Common myeloid progenitor, CD34-positive (primary cell): ENCODE measurements around the gene NELL1.

ENCODE experiments used
- CTCF ChIA-PET: fragments of 350-600 bp; sonication (Branson Sonifier 250); formaldehyde crosslinking; loops from one replicate; lab custom pipeline; 2021; ENCODE audit warnings: antibody characterized with exemption; lab: Charles Lee
- POLR2A ChIA-PET: fragments of 350-600 bp; sonication (Branson Sonifier 250); formaldehyde crosslinking; loops from one replicate; lab custom pipeline; 2021; ENCODE audit warnings: antibody characterized with exemption; lab: Charles Lee
- DNase-seq, 3 donors: peaks; one replicate each; pipeline versions ENCODE4 v3.0.0 to v3.0.0-alpha.2; 2013
- H3K27ac ChIP-seq, 2 experiments: 1 replicate in 1 of 2; 2 replicates in 1 of 2; pipeline ENCODE4 v1.7.0; 2013; ENCODE audit warnings: inconsistent platforms in 2 of 2, low read length in 2 of 2, mild to moderate bottlenecking in 2 of 2, low read depth in 1 of 2, moderate library complexity in 1 of 2; ENCODE audit not compliant: severe bottlenecking in 2 of 2, insufficient read depth in 1 of 2, poor library complexity in 1 of 2
- H3K27me3 ChIP-seq, 5 experiments: replicated peaks in 2 of 5; 1 replicate in 3 of 5; 2 replicates in 2 of 5; pipeline versions ENCODE4 v1.6.1 to v1.7.0; 2013; ENCODE audit warnings: low read length in 4 of 5, mild to moderate bottlenecking in 2 of 5, moderate library complexity in 2 of 5, inconsistent platforms in 1 of 5; ENCODE audit not compliant: insufficient read depth in 5 of 5, control insufficient read depth in 4 of 5
- H3K36me3 ChIP-seq, 4 experiments: 1 replicate in 2 of 4; 2 replicates in 2 of 4; pipeline versions ENCODE4 v1.6.1 to v1.7.0; 2013; ENCODE audit warnings: low read length in 3 of 4, control low read depth in 1 of 4, mild to moderate bottlenecking in 1 of 4; ENCODE audit not compliant: control insufficient read depth in 4 of 4, insufficient read depth in 4 of 4
- H3K4me1 ChIP-seq, 4 experiments: 1 replicate in 3 of 4; 2 replicates in 1 of 4; pipeline versions ENCODE4 v1.6.1 to v1.7.1; 2013; ENCODE audit warnings: low read length in 3 of 4, mild to moderate bottlenecking in 3 of 4, control low read depth in 1 of 4, inconsistent platforms in 1 of 4, moderate library complexity in 1 of 4; ENCODE audit not compliant: control insufficient read depth in 4 of 4, insufficient read depth in 4 of 4; ENCODE audit errors: control extremely low read depth in 1 of 4
- H3K4me3 ChIP-seq, 7 experiments: 1 replicate in 4 of 7; 2 replicates in 3 of 7; pipeline versions ENCODE4 v1.5.1 to v1.7.0; 2013; ENCODE audit warnings: mild to moderate bottlenecking in 7 of 7, low read length in 6 of 7, moderate library complexity in 6 of 7, inconsistent platforms in 2 of 7, low read depth in 2 of 7, control low read depth in 1 of 7; ENCODE audit not compliant: insufficient read depth in 4 of 7, control insufficient read depth in 1 of 7; ENCODE audit errors: extremely low read depth in 1 of 7
- H3K9me3 ChIP-seq, 5 experiments: 1 replicate in 4 of 5; 2 replicates in 1 of 5; pipeline versions ENCODE4 v1.6.1 to v1.7.1; 2013; ENCODE audit warnings: low read length in 4 of 5, mild to moderate bottlenecking in 2 of 5, inconsistent platforms in 1 of 5, low read depth in 1 of 5, moderate library complexity in 1 of 5; ENCODE audit not compliant: control insufficient read depth in 4 of 5, insufficient read depth in 2 of 5; ENCODE audit errors: control extremely low read depth in 1 of 5
- WGBS: methylation state at CpG from one replicate; pipeline ENCODE4 v1.1.5; 2013; ENCODE audit not compliant: insufficient coverage; 5-methylcytosine and 5-hydroxymethylcytosine counted together

The NELL1 gene

GRCh38 chr11:20933086-20933485 is 263.7 kb downstream of the NELL1 start:
- H3K4me1 ChIP-seq = no peaks in the 10 kb centered on the region
- no peaks in the 10 kb centered on the region for H3K36me3 ChIP-seq
- H3K27ac ChIP-seq = no peak overlapping the region
- CTCF ChIA-PET = no interaction called here
- no peaks in the 10 kb centered on the region for H3K27me3 ChIP-seq
- POLR2A ChIA-PET = no interaction called here
- DNase-seq = no peak
- no peaks in the 10 kb centered on the region for H3K9me3 ChIP-seq
- WGBS = 82% methylated on average over 3 of the region's 3 CpGs
- no peak overlapping the region for H3K4me3 ChIP-seq

GRCh38 chr11:20933958-20934357 is 264.6 kb downstream of the NELL1 start:
- DNase-seq = no peak
- no CpG with 5 or more reads among the region's 3 CpGs for WGBS
- H3K9me3 ChIP-seq = no peaks in the 10 kb centered on the region
- no peak overlapping the region for H3K4me3 ChIP-seq
- H3K27ac ChIP-seq = no peak overlapping the region
- H3K27me3 ChIP-seq = no peaks in the 10 kb centered on the region
- CTCF ChIA-PET = no interaction called here
- POLR2A ChIA-PET = no interaction called here
- no peaks in the 10 kb centered on the region for H3K36me3 ChIP-seq
- H3K4me1 ChIP-seq = no peaks in the 10 kb centered on the region

- no peak overlapping the region for H3K27ac ChIP-seq
- no peak overlapping the region for H3K4me3 ChIP-seq
- H3K4me1 ChIP-seq = no peaks in the 10 kb centered on the region
- H3K9me3 ChIP-seq = no peaks in the 10 kb centered on the region
- no peaks in the 10 kb centered on the region for H3K36me3 ChIP-seq
- ChIA-PET POLR2A (no interaction called here), CTCF (no interaction called here)
- WGBS = 100% methylated on average over 1 of the region's 2 CpGs
- H3K27me3 ChIP-seq = no peaks in the 10 kb centered on the region
- no peak for DNase-seq
Observed at GRCh38 chr11:20934516-20934915, 265.1 kb downstream of the NELL1 start.

GRCh38 chr11:20937826-20938225 is 268.4 kb downstream of the NELL1 start:
- H3K4me1 ChIP-seq = no peaks in the 10 kb centered on the region
- 93% methylated on average over 5 of the region's 7 CpGs for WGBS
- POLR2A ChIA-PET = no interaction called here

GRCh38 chr11:20949585-20949984 is 280.2 kb downstream of the NELL1 start:
- DNase-seq = no peak

More at GRCh38 chr11:20937826-20938225, 268.4 kb downstream of the NELL1 start:
- Histone ChIP-seq H3K4me3 (no peak overlapping the region), H3K36me3 (no peaks in the 10 kb centered on the region), H3K27me3 (no peaks in the 10 kb centered on the region), H3K27ac (no peak overlapping the region), H3K9me3 (no peaks in the 10 kb centered on the region)
- CTCF ChIA-PET = no interaction called here
- no peak for DNase-seq

GRCh38 chr11:20962581-20962980 is 293.2 kb downstream of the NELL1 start:
- no peaks in the 10 kb centered on the region for H3K4me1 ChIP-seq
- no peaks in the 10 kb centered on the region for H3K36me3 ChIP-seq
- CTCF ChIA-PET = no interaction called here
- WGBS = 100% methylated on average over 1 of the region's 1 CpG
- H3K27me3 ChIP-seq = no peaks in the 10 kb centered on the region
- H3K9me3 ChIP-seq = no peaks in the 10 kb centered on the region
- no peak overlapping the region for H3K27ac ChIP-seq
- no peak overlapping the region for H3K4me3 ChIP-seq
- POLR2A ChIA-PET = no interaction called here
- DNase-seq = no peak

More at GRCh38 chr11:20949585-20949984, 280.2 kb downstream of the NELL1 start:
- ChIA-PET POLR2A (no interaction called here), CTCF (no interaction called here)
- Histone ChIP-seq H3K4me1 (no peaks in the 10 kb centered on the region), H3K36me3 (no peaks in the 10 kb centered on the region), H3K4me3 (no peak overlapping the region), H3K27ac (no peak overlapping the region), H3K9me3 (no peaks in the 10 kb centered on the region), H3K27me3 (no peaks in the 10 kb centered on the region)
- 25% methylated on average over 1 of the region's 2 CpGs for WGBS

- Histone ChIP-seq H3K27ac (no peak overlapping the region), H3K4me3 (no peak overlapping the region), H3K4me1 (no peaks in the 10 kb centered on the region), H3K27me3 (no peaks in the 10 kb centered on the region), H3K9me3 (no peaks in the 10 kb centered on the region), H3K36me3 (no peaks in the 10 kb centered on the region)
- no peak for DNase-seq
- WGBS = 94% methylated on average over 4 of the region's 5 CpGs
- POLR2A ChIA-PET = no interaction called here
- CTCF ChIA-PET = no interaction called here
Observed at GRCh38 chr11:20963596-20963995, 294.2 kb downstream of the NELL1 start.
